ENCODE measurements around the gene RGL4.
"Not testable (repeated sequence)": the region's sequence is repeated elsewhere in the genome, so short reads cannot be mapped to it uniquely, and the experiment has no call there.

The RGL4 gene

GRCh38 chr22:23670378-23671295, 20.2 kb upstream of the RGL4 start:
- TF ChIP-seq CTCF (IDR thresholded peaks at IDR 0.05; ENCODE audit: low read depth, low read length), result no peak
- no peak overlapping the region for H3K4me3 ChIP-seq (ENCODE audit: low read depth, low read length)

- H3K4me3 ChIP-seq (ENCODE audit: low read depth, low read length), result not testable (repeated sequence)
Observed at GRCh38 chr22:23671387-23671786, 19.4 kb upstream of the RGL4 start.

- H3K4me3 ChIP-seq (ENCODE audit: low read depth, low read length), result not testable (repeated sequence)
Observed at GRCh38 chr22:23672307-23673049, 18.3 kb upstream of the RGL4 start.

GRCh38 chr22:23673050-23673620, 17.7 kb upstream of the RGL4 start:
- no peak overlapping the region for H3K4me3 ChIP-seq (ENCODE audit: low read depth, low read length)
- no peak for TF ChIP-seq CTCF (IDR thresholded peaks at IDR 0.05; ENCODE audit: low read depth, low read length)

- H3K4me3 ChIP-seq (ENCODE audit: low read depth, low read length), result no peak overlapping the region
- no peak for TF ChIP-seq CTCF (IDR thresholded peaks at IDR 0.05; ENCODE audit: low read depth, low read length)
Observed at GRCh38 chr22:23673826-23674690, 16.8 kb upstream of the RGL4 start.

- not testable (repeated sequence) for H3K4me3 ChIP-seq (ENCODE audit: low read depth, low read length)
Observed at GRCh38 chr22:23674886-23675501, 15.8 kb upstream of the RGL4 start.

GRCh38 chr22:23675502-23676415, 15.1 kb upstream of the RGL4 start:
- no peak for TF ChIP-seq CTCF (IDR thresholded peaks at IDR 0.05; ENCODE audit: low read depth, low read length)
- H3K4me3 ChIP-seq (ENCODE audit: low read depth, low read length), result no peak overlapping the region

- not testable (repeated sequence) for H3K4me3 ChIP-seq (ENCODE audit: low read depth, low read length)
Observed at GRCh38 chr22:23676841-23677700, 13.7 kb upstream of the RGL4 start.
